Fibroblast of skin of right biceps (primary cell): ENCODE data around the gene ANKEF1.
"Not testable (repeated sequence)": the region's sequence is repeated elsewhere in the genome, so short reads cannot be mapped to it uniquely, and the experiment has no call there.

Experiments
- DNase-seq: peaks from one replicate; pipeline ENCODE4 v3.0.0-alpha.2; 2013

Gene ANKEF1

GRCh38 chr20:10034717-10035571, at the start of gene ANKEF1:
Gene ANKEF1, plus strand, starts transcription at chr20:10034987. Its CDS starts 3,315 bp downstream, at chr20:10038302.
- peak; percentile 55 for DNase-seq

GRCh38 chr20:9985281-9985680, 49.5 kb upstream of the ANKEF1 start:
- no peak for DNase-seq

GRCh38 chr20:9985773-9986172, 49.0 kb upstream of the ANKEF1 start:
- no peak for DNase-seq

- peak; percentile 77 for DNase-seq
Observed at GRCh38 chr20:9989066-9989724, 45.6 kb upstream of the ANKEF1 start.

DNA sequence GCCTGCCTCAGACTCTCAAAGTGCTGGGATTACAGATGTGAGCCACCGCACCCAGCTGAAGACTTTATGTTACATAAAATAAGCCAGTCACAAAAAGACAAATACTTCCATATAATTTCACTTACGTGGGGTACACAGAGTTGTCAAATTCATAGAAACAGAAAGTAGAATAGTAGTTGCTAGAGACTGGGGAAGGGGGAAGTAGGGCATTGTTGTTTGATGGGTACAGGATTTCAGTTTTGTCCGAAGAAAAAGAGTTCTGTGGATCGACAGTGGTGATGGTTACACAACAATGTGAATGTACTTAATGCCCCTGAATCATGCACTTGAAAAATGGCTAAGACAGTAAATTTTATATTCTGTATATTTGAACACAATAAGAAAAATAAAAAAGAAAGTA, 41.6 kb upstream of the ANKEF1 start:
- DNase-seq, result no peak

GRCh38 chr20:9994676-9995075, 40.1 kb upstream of the ANKEF1 start:
- no peak for DNase-seq

DNA sequence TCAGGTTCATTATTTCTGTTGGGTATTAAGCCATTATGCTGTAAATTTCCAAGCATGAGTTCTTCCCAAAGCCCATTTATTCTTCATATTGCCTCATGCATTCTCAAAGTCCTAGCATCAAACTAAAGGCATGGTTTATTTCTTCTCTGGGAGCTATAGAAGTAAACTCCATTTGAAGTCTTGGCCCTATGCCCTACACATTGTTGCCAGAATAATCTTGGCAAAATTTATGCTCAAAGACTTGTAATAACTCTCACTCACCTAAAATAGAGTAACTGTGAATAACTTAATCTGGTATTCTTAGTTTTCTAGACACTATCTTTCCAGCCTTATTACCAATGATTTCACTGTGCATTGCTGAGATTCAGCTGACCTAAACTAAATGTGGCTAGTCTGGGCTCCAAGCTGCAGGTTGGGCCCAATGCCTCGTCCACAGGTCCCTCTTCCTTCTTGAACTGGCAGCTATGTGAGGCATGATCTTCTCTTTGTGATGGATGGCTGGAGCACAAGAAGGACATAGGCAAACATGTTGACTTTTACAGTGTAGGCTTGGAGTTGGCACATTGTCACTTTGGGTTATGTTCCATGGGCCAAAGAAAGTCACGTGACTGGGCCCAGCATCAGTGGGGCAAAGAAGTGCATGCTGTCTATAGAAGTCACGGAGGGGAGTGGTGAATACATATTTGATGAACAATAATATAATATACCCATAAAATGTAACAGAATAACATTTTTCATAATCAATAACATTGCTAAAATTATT, 39.1 kb upstream of the ANKEF1 start:
- DNase-seq, result no peak

- no peak for DNase-seq
Observed at GRCh38 chr20:9996944-9997343, 37.8 kb upstream of the ANKEF1 start.

DNA sequence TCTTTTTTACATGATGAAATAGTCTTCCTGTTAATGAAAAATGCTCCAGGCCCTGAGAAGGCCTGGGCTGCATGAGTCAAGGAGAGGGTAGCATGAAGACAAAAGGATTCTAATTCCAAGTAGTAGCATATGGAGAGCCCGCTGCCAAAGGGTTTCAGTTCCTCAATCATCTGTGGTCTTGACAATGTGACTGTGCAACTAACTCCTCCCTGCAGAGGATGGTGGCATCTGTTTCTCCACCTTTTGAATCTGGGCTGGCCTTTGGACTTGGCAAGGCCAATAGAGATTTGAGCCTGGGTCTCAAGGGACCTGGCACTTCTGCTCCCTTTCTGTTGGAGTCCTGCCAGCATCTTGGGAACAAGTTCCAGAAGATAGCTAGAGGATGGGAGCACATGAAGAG, 35.1 kb upstream of the ANKEF1 start:
- DNase-seq, result no peak

DNA sequence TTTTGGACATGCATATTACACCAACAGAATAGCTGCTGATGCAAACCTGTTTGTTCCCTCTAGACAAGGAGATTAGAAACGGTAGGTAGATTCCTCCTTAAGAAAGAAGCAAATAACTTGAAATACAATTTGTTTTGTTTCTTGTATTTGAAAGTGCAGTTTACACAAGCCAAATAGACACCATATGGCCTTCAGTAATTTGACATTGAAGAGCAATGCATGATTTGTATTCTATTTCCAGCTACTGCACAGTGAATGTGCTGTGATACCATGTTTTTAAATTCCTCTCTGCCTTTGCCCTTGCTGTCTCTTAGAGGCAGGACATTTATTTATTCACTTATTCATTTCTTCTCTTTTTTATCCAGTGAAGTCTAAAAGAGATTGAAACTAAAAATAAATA, 31.9 kb upstream of the ANKEF1 start:
- no peak for DNase-seq

DNA sequence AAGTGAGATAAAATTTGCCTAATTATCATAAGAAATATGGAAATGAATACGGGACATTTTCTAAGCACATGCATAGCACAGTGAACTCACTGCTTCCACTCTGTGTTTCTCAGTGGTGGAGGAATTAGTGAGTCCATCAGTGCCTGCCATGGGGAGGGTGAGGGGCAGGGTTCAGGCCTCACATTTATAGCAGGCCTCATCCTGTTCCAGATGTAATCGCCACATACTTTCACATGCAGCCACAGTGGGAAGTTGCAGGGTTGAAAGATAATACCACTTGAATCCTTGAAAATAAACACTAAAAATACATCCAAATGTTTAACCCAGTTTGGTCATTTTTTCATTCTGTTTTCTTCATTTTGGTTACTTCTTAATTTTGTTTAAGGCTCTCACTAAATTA, 29.9 kb upstream of the ANKEF1 start:
- no peak for DNase-seq

DNA sequence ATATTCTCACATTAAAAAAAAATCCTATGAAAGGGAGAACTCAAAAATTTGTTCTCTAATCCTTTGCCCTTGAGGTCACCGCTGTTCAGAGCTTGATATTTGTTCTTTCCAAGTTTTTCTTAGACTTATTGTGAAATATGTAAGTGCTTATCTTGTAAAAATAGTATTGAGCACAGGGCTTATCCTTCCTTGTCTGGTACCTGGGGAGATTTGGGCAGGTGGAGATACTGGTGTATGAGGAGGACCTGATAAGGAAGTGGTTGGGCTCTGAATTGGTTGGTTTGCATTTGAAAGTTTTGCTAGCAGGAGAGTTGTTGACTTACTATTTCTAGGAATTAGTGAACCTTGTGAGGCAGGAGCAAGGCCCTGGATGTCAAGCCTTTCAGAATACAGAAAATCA, 28.9 kb upstream of the ANKEF1 start:
- DNase-seq, result no peak

DNA sequence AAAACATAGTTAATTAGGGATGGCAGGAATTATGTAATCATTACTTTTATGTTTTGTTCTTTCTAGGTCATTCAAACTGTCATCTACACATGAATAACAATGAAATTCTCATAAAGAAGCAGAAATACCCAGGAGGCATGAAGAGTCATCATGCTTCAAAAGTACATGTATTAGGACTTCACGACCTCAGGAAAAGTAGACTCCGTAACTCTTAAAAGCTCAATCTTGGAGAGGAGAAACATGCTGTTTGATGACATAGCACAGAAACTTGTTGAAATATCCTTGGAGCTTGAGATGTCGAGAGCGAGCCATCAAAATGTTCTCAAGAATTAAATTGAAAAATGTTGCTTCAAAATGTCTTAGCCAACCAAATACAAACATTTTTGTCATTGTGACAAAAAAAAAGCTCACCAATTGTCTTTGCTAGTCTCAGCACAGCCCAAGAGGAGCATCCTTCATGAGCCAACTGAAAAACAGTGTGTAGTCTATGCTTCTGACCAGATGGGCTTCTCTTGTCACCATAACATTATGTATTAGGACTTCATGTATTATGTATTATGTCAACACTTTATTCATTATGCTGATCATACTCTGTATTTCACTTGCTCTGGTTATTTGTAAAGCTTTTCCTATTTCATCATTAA, 28.2 kb upstream of the ANKEF1 start:
- no peak for DNase-seq

GRCh38 chr20:10007158-10007557, 27.6 kb upstream of the ANKEF1 start:
- DNase-seq, result no peak

DNA sequence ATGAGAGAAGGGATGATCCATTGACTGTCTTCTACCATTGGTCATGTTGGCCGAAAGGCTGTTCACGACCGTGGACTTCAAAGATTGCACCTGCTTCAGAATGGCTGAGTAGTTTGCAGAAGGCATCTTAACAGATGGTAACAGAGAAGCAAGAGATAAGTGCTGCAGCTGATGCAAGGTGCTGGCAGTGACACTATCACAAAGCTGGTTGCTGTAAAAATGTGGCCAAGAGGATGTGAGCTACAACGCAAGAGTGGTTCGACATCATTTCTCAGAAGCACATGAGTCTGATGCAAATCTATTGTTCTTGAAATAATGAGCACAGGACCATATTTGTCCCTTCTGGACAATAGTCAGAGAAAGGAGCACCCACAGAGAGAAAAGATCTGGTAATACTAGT, 27.0 kb upstream of the ANKEF1 start:
- no peak for DNase-seq

- no peak for DNase-seq
Observed at GRCh38 chr20:10012464-10012863, 22.3 kb upstream of the ANKEF1 start.

DNA sequence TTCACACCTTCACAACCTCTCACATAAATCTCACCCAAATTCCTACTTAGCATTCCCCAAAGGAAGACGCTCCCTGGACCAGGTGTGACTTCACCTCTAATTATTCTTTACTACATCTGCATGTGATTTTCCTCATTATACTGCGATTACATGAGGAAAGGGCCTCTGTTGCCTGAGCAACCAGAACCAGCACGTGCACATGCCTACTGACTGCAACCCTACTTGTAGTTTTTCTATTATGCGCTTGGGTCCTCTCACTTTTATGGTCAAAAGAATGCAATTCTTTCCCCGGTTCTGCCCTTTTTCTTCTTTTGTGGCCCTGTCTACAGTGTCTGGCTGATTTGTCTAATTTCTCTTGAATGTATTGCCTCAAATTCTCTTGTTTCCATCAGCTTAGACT, 20.4 kb upstream of the ANKEF1 start:
- DNase-seq, result no peak

- no peak for DNase-seq
Observed at GRCh38 chr20:10020937-10021336, 13.8 kb upstream of the ANKEF1 start.

DNA sequence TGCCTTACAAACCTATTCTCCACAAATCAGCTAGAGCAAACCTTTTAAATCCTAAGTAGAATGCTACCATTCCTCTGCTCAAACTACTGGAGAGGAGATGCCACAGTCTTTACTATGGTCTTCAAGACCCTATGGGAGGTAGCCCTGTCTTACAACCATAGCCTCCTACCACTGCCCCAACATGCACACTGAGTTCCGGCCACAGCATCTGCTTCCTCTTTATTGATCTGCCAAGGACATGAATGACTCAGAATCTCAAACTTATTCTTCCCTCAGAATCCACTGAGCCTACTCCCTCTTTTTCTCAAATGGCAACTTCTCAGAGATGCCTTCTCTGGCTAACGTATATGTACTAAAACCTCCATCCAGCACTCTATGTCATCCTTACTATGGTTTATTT, 12.2 kb upstream of the ANKEF1 start:
- no peak for DNase-seq

DNA sequence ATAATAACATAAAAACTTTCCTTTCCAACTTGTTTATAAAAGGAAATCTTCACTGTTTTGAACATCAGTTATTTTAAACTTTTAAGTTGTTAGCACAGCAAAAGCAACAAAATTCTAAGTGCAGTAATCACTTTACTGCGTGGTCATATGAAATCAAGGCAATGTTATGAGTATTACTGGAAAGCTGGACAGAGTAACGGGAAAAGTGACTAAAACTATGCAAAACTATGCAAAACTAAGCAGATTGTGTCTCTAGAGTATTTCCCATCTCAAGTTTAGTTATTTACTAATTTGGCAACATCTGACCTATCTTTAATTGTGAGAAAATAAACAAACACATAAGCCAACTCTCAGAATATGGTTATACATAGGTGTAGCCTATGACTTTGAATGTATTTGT, 10.9 kb upstream of the ANKEF1 start:
- DNase-seq, result no peak

- not testable (repeated sequence) for DNase-seq
Observed at GRCh38 chr20:10031451-10032215, 3.2 kb upstream of the ANKEF1 start.

- DNase-seq, result not testable (repeated sequence)
Observed at GRCh38 chr20:10032269-10032668, 2.5 kb upstream of the ANKEF1 start.
